Spleen (tissue), 11 donors: Measurements from ENCODE around the gene ZNF684. TPM values are rescaled to one million over a fixed set of nuclear protein-coding genes. Genes with fewer than 3 reads are reported as not detected.

ENCODE experiments used
- DNase-seq: peaks from one replicate; pipeline ENCODE4 v3.0.0-alpha.2; 2020
- H3K27ac ChIP-seq, 8 donors: fragments of 200-600 bp; sonication (generic) in 7 of 8; 1 replicate in 4 of 8; 2 replicates in 4 of 8; pipeline versions ENCODE4 v1.5.0 to v1.8.0; 2016 to 2021; ENCODE audit warnings: inconsistent platforms in 4 of 8, mild to moderate bottlenecking in 4 of 8, moderate library complexity in 1 of 8
- H3K27me3 ChIP-seq, 7 donors: fragments of 200-600 bp; sonication (generic) in 6 of 7; replicated peaks in 1 of 7; 1 replicate in 4 of 7; 2 replicates in 3 of 7; pipeline versions ENCODE4 v1.5.0 to v1.8.0; 2016 to 2021; ENCODE audit warnings: inconsistent platforms in 3 of 7, mild to moderate bottlenecking in 1 of 7
- H3K36me3 ChIP-seq, 6 donors: fragments of 200-600 bp; sonication (generic) in 5 of 6; 1 replicate in 4 of 6; 2 replicates in 2 of 6; pipeline versions ENCODE4 v1.5.0 to v1.8.0; 2016 to 2021; ENCODE audit warnings: inconsistent platforms in 2 of 6
- H3K4me1 ChIP-seq, 6 donors: fragments of 200-600 bp; sonication (generic) in 5 of 6; 1 replicate in 3 of 6; 2 replicates in 3 of 6; pipeline versions ENCODE4 v1.5.0 to v1.8.0; 2016 to 2021; ENCODE audit warnings: inconsistent platforms in 3 of 6
- H3K4me3 ChIP-seq, 8 donors: fragments of 200-600 bp; sonication (generic) in 7 of 8; 1 replicate in 4 of 8; 2 replicates in 4 of 8; pipeline versions ENCODE4 v1.5.0 to v1.8.0; 2016 to 2021; ENCODE audit warnings: inconsistent platforms in 4 of 8, mild to moderate bottlenecking in 4 of 8, moderate library complexity in 2 of 8
- H3K9me3 ChIP-seq, 8 donors: fragments of 200-600 bp; sonication (generic) in 7 of 8; 1 replicate in 4 of 8; 2 replicates in 4 of 8; pipeline versions ENCODE4 v1.5.0 to v1.8.0; 2016 to 2021; ENCODE audit warnings: inconsistent platforms in 4 of 8
- POLR2A ChIP-seq, 3 donors: fragments of 450-650 bp; IDR thresholded peaks; one replicate each; pipeline ENCODE4 v1.5.1; 2017; ENCODE audit warnings: antibody characterized with exemption in 3 of 3, mild to moderate bottlenecking in 1 of 3
- POLR2AphosphoS5 ChIP-seq, 3 donors: sonication (generic); formaldehyde crosslinking; IDR thresholded peaks; one replicate each; pipeline ENCODE4 v1.5.1; 2017; ENCODE audit warnings: antibody characterized with exemption in 3 of 3
- WGBS, 5 donors: extraction: QIAGEN DNeasy Blood & Tissue Kit in 3 of 5; methylation state at CpG; one replicate each; pipeline versions ENCODE4 v1.1.5 to v1.1.7; 2013 to 2018; 5-methylcytosine and 5-hydroxymethylcytosine counted together
- intact Hi-C: fragments of 100-400 bp; cut with DNase I; formaldehyde crosslinking; loops from one replicate; pipeline ENCODE4 v1.15.0; 2023; ENCODE audit warnings: low total_unique reads
- polyA plus RNA-seq, 3 donors: library from polyadenylated mRNA; stranded (reverse); fragments of 200-250 nt; gene quantifications; one replicate each; pipeline ENCODE4 v1.2.1, GENCODE V29; 2013
- total RNA-seq, 7 donors: library from RNA; depleted of rRNA in 3 of 7; stranded (reverse); fragments of >200 nt in 3 of 7; fragmentation: NEBNext Ultra II Directional in 4 of 7; extraction: Animal tissue kit (Norgen Biotek cat#: 25700) in 4 of 7; gene quantifications; one replicate each; pipeline versions ENCODE4 v1.1.0 to v1.2.1, GENCODE V29; 2016 to 2021
- TF ChIP-seq, protein P1 (sequence below), 11 experiments: fragments of 200-600 bp in 7 of 11; fragments of 450-650 bp in 4 of 11; sonication (generic) in 4 of 11; IDR thresholded peaks in 8 of 11; conservative IDR thresholded peaks in 3 of 11; 1 replicate in 7 of 11; 2 replicates in 4 of 11; pipeline versions ENCODE4 v1.4.0 to v1.8.0; 2016 to 2021; ENCODE audit warnings: antibody characterized with exemption in 11 of 11, inconsistent platforms in 4 of 11, mild to moderate bottlenecking in 1 of 11
- donor health status: healthy with polysubstance abuse.
- donor health status: DM: no; HTN: no; CAD: no; lungs with moderate emphysema.
- donor health status: DM: no; HTN: no; CAD: no.
- donor health status: Bipolar disorder and iron deficiency.
- donor health status: healthy.
- donor health status: DM: no; HTN: no; CAD: no.
- donor health status: DM: yes; HTN: yes; CAD: no.

The ZNF684 gene
- total and polyA plus RNA-seq, 10 donors = 3.4 to 8.5 (median 4.9) TPM

DNA sequence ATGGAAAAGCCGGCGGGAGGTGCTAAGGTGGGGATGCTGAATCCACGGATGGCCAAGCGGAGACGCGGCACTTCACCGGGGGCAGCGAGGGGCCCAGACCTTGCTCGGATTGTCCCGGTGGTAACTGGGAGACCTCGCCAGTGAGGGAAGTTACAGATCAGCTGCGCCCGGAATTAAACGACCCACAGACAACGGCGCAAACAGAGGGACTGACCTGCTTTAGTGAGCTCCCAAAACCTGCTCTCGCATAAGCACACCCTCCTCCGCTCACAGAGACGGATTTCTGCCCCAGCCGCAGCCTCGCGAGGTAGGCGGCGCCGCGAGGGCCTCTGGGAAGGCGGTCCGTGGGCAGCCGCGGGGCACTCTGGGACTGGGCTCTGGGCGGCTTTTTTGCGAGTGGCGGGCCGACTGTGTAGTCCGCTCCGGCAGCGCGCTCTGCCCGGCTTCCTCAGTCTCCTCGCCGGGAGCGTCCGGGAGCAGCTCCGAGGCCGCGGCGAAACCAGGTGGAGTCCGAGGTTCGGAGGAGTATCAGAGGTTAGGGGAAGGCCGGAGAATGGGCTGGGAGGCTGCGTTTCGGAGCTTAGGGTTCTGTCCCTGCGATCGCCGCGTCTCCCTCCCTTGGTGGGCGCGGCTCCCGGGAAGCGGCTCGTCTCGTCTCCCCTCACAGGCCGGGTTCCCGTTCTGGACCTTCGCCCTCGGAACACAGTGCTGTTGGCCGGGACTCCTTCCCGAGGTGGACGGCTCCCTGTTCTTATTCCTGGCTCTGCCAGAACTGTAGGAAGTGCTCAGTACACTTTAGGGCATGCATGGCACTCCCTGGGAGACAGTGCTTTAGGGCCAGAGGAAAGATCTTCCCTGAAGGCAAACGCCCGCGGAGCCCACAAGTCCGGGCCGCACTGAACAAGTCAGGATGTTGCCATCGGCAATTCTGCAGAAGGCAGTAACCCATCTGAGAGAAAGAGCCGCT lies 22.8 kb upstream of the ZNF684 start, which contains the start of gene EXO5:
Gene EXO5, plus strand, starts transcription at position 393 of the 967 bp plus-strand sequence. CDS start 5,778 bp downstream, outside the sequence.
- DNase-seq = peak; percentile 96
- Histone ChIP-seq H3K4me1 (peaks cover 0 to 30% (median 18%) of the 10 kb centered on the region in 6 donors), H3K9me3 (peaks cover 0 to 62% (median 42%) of the 10 kb centered on the region in 8 donors), H3K36me3 (peaks cover 0 to 34% (median 0%) of the 10 kb centered on the region in 6 donors), H3K27me3 (no peaks in the 10 kb centered on the region), H3K4me3 (peak within 1 kb of the TSS; percentile 28 to 87 (median 67)), H3K27ac (peak within 1 kb of the TSS; percentile 56 to 85 (median 80))
- 0 to 2% (median 1%) methylated on average over 70 to 76 of the region's 76 CpGs for WGBS, 5 donors
- TF ChIP-seq POLR2AphosphoS5 (IDR thresholded peaks at IDR 0.05) = peak; percentile 85 to 88 (median 86)
- TF ChIP-seq, protein P1, sequence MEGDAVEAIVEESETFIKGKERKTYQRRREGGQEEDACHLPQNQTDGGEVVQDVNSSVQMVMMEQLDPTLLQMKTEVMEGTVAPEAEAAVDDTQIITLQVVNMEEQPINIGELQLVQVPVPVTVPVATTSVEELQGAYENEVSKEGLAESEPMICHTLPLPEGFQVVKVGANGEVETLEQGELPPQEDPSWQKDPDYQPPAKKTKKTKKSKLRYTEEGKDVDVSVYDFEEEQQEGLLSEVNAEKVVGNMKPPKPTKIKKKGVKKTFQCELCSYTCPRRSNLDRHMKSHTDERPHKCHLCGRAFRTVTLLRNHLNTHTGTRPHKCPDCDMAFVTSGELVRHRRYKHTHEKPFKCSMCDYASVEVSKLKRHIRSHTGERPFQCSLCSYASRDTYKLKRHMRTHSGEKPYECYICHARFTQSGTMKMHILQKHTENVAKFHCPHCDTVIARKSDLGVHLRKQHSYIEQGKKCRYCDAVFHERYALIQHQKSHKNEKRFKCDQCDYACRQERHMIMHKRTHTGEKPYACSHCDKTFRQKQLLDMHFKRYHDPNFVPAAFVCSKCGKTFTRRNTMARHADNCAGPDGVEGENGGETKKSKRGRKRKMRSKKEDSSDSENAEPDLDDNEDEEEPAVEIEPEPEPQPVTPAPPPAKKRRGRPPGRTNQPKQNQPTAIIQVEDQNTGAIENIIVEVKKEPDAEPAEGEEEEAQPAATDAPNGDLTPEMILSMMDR (IDR thresholded peaks at IDR 0.05 in 8 of 11, conservative IDR thresholded peaks at IDR 0.05 in 3 of 11) = no peak
- peak in 1 of 3 donors; percentile 42 for TF ChIP-seq POLR2A (IDR thresholded peaks at IDR 0.05)
- intact Hi-C loops = no loop called here

DNA sequence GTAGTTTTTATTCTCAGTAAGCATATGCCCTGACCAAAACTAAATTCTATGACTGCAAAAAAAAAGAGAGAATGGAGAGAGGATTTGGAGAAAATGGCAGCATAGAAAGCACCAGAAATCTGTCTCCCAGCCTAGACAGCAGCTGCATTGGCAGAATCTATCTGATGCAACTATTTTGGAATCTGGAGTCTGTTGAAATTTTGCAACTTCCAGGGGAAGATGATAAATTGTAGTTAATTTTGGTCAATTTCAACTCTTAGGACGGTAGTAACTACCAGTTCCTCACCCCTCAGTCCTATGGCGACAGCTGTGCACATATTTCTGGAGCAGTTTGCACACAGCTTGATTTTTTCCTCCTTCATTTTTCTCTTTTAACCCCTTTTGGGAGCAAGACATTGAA lies 11.9 kb upstream of the ZNF684 start:
- peaks cover 0 to 100% (median 69%) of the 10 kb centered on the region in 8 donors for H3K9me3 ChIP-seq
- DNase-seq = no peak
- no peaks in the 10 kb centered on the region for H3K27me3 ChIP-seq
- TF ChIP-seq, protein P1 (IDR thresholded peaks at IDR 0.05 in 8 of 11, conservative IDR thresholded peaks at IDR 0.05 in 3 of 11) = no peak
- peaks cover 0 to 19% (median 11%) of the 10 kb centered on the region in 6 donors for H3K36me3 ChIP-seq
- 36 to 87% (median 77%) methylated on average over 2 of the region's 2 CpGs for WGBS, 5 donors
- intact Hi-C loops = no loop called here
- H3K4me3 ChIP-seq = no peak overlapping the region
- no peaks in the 10 kb centered on the region for H3K4me1 ChIP-seq
- H3K27ac ChIP-seq = no peak overlapping the region

DNA sequence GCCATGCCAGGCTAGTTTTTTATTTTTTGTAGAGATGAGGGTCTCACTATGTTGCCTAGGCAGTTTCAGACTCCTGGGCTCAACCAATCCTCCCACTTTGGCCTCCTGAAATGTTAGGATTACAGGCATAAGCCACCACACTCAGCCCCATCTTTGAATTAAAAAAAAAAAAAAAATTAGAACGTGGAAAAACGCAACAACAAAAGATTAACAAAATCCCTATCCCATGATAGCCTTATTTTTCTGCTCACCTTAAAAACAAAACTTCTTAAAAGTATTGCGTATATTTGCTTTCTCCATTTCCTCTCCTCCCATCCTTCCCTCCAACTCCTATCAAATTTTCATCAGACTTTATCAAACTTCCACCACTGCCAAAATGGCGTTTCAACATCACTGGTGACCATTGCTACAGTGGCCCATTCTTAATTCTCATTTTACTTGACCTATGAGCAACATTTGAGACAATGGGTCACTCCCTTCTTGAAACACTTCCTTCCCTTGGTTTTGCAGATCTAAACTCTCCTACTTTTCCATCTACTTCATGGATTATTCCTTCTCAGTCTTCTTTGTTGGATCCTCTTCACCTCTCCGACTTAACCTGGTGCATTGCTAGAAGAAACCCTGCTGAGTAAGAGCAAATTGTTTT lies 579 bp upstream of the ZNF684 start:
- TF ChIP-seq, protein P1 (IDR thresholded peaks at IDR 0.05 in 8 of 11, conservative IDR thresholded peaks at IDR 0.05 in 3 of 11) = no peak
- no peak for TF ChIP-seq POLR2A (IDR thresholded peaks at IDR 0.05)
- TF ChIP-seq POLR2AphosphoS5 (IDR thresholded peaks at IDR 0.05) = no peak
- WGBS, 5 donors = 23 to 39% (median 33%) methylated on average over 5 of the region's 5 CpGs
- DNase-seq = no peak
- intact Hi-C loops = no loop called here
- peak overlapping the region; percentile 76 to 91 (median 88) for H3K27ac ChIP-seq
- H3K4me1 ChIP-seq = peaks cover 9 to 29% (median 20%) of the 10 kb centered on the region in 6 donors
- peaks cover 0 to 6% (median 0%) of the 10 kb centered on the region in 7 donors for H3K27me3 ChIP-seq
- H3K4me3 ChIP-seq = peak overlapping the region; percentile 54 to 78 (median 68)
- H3K9me3 ChIP-seq = peaks cover 0 to 14% (median 3%) of the 10 kb centered on the region in 8 donors
- H3K36me3 ChIP-seq = peaks cover 0 to 9% (median 0%) of the 10 kb centered on the region in 6 donors
